DMS153 (cell line): ENCODE results near the gene UNC80.

ENCODE experiments used
- DNase-seq: peaks from one replicate; lab custom pipeline; 2025; lab: John Stamatoyannopoulos, UW

UNC80 gene

GRCh38 chr2:209809256-209809655 is 37.6 kb downstream of the UNC80 start:
- DNase-seq = no peak

- no peak for DNase-seq
Measured at GRCh38 chr2:209817844-209818271, 46.2 kb downstream of the UNC80 start.

- no peak for DNase-seq
Measured at GRCh38 chr2:209818939-209819338, 47.3 kb downstream of the UNC80 start.

- no peak for DNase-seq
Measured at GRCh38 chr2:209821806-209822205, 50.2 kb downstream of the UNC80 start.

GRCh38 chr2:209823484-209823883 is 51.9 kb downstream of the UNC80 start:
- DNase-seq = no peak

- no peak for DNase-seq
Measured at GRCh38 chr2:209824391-209824790, 52.8 kb downstream of the UNC80 start.

GRCh38 chr2:209830722-209831465 is 59.3 kb downstream of the UNC80 start:
- no peak for DNase-seq

- no peak for DNase-seq
Measured at GRCh38 chr2:209834767-209835166, 63.1 kb downstream of the UNC80 start.

GRCh38 chr2:209840434-209840833 is 68.8 kb downstream of the UNC80 start:
- no peak for DNase-seq

GRCh38 chr2:209845666-209846065 is 74.0 kb downstream of the UNC80 start:
- DNase-seq = no peak

GRCh38 chr2:209864716-209865295 is 93.2 kb downstream of the UNC80 start:
- DNase-seq = no peak

GRCh38 chr2:209868271-209868994 is 96.8 kb downstream of the UNC80 start:
- DNase-seq = no peak

- DNase-seq = no peak
Measured at GRCh38 chr2:209870067-209870466, 98.4 kb downstream of the UNC80 start.

GRCh38 chr2:209872675-209873074 is 101.0 kb downstream of the UNC80 start:
- peak; percentile 49 for DNase-seq

- no peak for DNase-seq
Measured at GRCh38 chr2:209875270-209875669, 103.6 kb downstream of the UNC80 start.

- DNase-seq = no peak
Measured at GRCh38 chr2:209876211-209876610, 104.6 kb downstream of the UNC80 start.

GRCh38 chr2:209878701-209879100 is 107.1 kb downstream of the UNC80 start:
- no peak for DNase-seq

- no peak for DNase-seq
Measured at GRCh38 chr2:209900638-209901037, 129.0 kb downstream of the UNC80 start.

- no peak for DNase-seq
Measured at GRCh38 chr2:209901172-209901571, 129.5 kb downstream of the UNC80 start.

GRCh38 chr2:209905691-209906090 is 134.1 kb downstream of the UNC80 start:
- DNase-seq = no peak

- DNase-seq = no peak
Measured at GRCh38 chr2:209907746-209908145, 136.1 kb downstream of the UNC80 start.

GRCh38 chr2:209908511-209908910 is 136.9 kb downstream of the UNC80 start:
- DNase-seq = no peak

- DNase-seq = no peak
Measured at GRCh38 chr2:209911486-209911885, 139.9 kb downstream of the UNC80 start.
